NK-92 treated with Interleukin-12 subunit alpha and Interleukin-12 subunit beta, amount 100 ng/mL, for 24 hours (cell line): ENCODE data around the gene UROD.

Source experiments
- DNase-seq: peaks from one replicate; lab custom pipeline; 2025; lab: John Stamatoyannopoulos, UW

The UROD gene

DNA sequence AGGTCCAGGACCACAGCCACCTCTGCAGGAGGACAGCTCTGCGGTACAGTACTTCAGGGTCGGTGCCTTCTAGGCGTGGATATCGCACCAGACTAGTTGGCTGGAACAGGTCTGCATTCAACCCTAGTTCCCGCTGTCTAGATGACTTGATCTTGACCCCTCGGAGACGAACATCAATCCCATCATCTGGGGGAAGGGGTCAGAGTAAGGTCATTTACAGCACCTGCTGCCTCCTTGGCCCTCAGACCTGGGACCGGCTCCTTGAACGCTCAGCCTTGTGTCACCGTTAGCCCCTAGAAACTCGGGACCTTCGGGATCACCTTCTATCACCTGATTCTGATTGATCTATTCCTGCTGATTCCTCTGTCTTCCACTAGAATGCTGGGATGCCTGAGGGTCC, 3.5 kb upstream of the UROD start:
- no peak for DNase-seq

DNA sequence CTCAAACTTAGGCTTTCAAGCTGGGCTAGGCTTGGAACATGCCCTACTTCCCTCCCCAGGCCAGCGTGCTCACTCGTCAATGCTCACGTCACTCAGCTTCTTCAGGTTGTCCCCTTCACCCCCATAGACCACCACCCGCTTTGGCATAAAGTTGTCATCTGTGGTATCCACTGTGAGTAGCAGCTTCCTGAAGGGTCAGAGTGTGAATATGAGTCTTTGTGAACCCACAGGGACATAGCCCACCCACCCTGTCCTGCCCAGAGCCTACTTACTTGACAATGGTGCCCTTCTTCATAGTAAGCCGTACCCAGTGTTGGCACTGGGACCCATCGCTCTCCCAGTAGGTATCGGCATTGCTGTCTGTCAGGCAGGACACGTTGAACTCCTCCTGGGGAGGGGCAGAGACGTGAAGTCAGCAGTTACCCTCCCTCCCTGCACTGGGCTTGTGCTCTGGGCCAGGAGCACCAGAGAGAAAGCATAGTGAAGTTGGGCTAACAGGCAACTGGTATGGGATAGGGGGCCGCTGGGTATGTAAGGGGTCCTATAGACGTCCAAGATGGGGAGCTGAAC, 2.7 kb upstream of the UROD start:
- DNase-seq, result no peak

DNA sequence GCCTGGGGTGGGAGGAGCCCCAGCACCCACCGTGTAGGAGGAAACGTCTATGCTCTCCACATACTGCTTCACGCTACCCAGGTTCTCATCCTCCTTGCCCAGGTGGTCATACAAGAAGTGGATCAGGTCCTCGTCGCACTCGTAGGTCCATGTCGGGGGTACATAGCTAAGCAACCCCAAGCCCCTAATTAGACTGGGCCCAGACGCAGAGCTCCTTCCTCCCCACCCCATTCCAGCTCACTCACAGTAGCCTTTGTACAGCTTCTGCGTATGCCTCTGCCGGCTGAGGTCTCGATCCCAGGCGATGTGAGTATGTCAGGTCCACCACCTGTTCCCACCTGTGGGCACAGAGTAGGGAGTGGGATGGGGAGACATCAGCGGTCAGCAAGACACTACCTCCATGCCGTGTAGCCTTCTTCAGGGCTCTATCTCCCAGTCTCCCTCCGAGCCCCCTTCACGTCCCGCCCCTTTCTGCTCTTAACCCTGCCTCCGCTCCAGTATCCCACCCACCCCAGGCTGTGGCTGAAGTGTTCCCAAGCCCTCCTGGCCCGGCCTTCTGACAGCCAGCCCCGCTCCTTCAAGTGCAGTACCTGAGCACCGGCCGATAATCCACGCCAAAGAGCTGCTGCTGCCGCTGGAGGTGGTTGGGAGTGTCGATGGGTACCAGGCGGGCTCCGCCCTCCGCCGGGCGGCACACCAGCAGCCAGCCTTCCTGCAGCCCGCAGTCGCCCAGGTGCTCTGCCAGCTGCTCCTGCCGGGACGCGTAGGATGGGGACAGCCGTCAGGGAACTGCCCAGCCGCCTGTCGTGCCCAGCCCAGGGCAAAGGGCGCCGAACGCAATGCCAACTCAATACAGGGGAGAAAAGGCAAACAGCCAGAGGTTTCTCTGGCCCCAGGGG, 1.8 kb upstream of the UROD start:
- DNase-seq, result no peak

DNA sequence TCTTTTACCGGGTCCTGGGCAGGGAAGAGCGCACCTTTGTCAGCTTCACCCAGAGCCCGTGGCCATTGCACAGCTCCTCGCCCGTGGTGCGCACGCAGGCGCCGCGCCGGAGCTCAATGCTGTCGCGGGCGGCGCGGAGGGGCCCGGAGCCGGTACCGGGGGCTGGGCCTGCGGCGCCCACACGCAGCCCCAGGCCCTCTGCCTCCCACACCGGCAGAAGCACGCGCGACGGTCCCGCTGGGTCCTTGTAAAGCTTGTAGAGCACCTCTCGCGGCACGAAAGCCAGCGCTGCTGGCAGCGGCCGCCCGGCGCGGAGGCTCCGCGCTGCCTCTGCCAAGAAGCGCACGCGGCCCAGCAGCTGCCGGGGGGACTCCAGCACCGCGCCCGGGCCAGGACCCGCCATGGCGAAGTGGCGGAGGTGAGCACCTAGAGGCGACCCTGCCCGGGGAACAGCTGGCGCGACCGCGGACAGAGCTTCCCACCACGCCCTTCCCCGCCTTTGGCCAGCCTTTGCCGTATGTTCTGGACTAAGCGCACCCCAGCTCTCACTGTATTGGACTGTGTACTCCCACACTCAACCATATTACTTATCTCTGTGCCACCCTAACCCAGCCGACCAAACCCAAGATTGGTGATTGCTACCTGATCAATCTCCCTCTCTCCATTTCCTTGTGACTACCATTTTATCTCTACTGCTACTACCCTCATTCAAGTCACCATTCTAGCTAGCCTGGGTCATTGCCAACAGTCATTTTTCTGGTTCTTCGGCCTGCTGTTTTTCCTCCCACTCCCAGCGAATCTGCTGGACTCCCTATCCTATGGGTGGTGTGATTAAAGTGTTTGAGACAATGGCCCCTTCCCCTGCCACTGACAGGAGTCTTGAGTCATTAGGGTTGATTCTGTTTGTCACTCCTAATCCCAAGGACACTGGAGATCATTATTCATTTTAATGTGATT, 921 bp upstream of the UROD start, which contains the start of gene HECTD3:
Gene HECTD3, minus strand, starts transcription at position 470 of the 957 bp plus-strand sequence. Its CDS starts 67 bp downstream, at position 403.
- peak; percentile 68 for DNase-seq

DNA sequence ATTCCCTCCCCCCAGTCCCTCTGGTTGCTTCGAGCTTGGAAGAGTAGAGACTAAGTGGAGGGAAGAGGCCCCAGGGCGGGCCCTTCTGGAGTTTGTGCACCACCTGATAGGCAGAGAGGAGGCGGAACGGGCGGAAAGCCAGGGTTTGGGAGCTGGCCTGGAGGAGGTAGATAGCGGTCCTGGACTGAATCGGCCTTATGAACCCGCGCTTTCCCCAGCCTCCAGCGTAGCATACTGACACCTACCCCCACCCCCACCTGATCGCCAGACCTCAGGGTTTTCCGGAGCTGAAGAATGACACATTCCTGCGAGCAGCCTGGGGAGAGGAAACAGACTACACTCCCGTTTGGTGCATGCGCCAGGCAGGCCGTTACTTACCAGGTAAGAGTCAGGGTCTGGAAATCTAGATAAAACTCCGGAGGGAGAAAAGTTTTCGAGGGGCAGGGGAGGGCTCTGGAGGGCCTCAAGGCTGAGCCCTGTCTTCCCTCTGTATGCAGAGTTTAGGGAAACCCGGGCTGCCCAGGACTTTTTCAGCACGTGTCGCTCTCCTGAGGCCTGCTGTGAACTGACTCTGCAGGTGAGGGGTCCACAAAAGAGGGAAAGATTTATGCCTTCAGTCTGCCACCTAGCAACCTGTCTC, 705 bp downstream of the UROD start:
- no peak for DNase-seq

DNA sequence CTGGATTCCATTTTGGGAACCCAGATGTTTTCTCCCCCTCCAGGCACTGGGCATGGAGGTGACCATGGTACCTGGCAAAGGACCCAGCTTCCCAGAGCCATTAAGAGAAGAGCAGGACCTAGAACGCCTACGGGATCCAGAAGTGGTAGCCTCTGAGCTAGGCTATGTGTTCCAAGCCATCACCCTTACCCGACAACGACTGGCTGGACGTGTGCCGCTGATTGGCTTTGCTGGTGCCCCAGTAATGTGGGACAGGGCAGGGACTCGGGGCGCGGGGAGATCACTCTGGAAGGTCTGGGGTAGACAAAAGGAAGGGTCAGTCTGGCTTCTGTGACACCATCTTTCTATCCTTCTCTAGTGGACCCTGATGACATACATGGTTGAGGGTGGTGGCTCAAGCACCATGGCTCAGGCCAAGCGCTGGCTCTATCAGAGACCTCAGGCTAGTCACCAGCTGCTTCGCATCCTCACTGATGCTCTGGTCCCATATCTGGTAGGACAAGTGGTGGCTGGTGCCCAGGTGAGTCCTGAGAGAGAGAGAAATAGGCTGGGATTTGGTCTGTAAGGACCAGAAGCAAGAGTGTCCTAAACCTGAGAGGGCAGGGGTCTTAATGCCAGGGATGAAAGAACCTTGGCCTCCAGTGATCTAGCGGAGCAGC, 1.6 kb downstream of the UROD start:
- no peak for DNase-seq

DNA sequence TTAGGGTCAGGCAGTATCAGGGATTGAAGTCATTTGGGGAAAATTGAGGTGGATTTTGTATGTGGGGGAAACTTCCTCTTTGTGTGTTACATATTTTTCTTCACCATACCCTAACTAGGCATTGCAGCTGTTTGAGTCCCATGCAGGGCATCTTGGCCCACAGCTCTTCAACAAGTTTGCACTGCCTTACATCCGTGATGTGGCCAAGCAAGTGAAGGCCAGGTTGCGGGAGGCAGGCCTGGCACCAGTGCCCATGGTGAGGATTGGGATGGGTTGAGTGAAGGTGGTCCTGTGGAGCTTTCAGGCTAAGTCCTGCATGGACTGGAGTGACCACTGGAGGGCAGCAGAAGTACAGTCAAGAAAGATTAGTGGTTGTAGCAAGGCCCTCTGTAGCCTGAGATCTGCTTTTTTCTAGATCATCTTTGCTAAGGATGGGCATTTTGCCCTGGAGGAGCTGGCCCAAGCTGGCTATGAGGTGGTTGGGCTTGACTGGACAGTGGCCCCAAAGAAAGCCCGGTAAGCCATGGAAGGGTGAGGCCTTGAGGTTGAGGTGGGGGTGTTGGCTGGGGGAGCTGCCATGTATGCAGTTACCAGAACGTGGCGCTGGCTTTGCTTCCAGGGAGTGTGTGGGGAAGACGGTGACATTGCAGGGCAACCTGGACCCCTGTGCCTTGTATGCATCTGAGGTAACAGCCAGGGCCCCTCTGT, 2.4 kb downstream of the UROD start:
- DNase-seq, result peak; percentile 45

DNA sequence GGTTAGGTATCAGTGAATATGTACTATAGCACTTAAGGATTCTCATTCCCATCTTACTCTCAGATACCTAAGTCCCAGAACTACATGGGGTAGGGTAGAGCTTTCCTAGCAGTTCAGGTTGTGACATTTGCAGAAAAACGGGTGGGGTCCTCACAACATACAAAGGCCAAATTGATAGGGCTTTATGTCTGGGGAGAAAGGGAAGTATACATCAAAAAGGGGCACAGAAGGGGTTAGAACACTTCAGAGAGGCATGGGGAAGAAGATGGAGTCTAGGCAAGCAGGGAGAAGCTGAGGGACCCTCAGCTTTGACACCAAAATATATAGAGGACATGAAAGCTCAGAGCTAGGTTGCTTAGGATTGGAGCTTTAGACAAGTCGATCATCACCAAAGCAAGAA, 3.6 kb downstream of the UROD start:
- no peak for DNase-seq

DNA sequence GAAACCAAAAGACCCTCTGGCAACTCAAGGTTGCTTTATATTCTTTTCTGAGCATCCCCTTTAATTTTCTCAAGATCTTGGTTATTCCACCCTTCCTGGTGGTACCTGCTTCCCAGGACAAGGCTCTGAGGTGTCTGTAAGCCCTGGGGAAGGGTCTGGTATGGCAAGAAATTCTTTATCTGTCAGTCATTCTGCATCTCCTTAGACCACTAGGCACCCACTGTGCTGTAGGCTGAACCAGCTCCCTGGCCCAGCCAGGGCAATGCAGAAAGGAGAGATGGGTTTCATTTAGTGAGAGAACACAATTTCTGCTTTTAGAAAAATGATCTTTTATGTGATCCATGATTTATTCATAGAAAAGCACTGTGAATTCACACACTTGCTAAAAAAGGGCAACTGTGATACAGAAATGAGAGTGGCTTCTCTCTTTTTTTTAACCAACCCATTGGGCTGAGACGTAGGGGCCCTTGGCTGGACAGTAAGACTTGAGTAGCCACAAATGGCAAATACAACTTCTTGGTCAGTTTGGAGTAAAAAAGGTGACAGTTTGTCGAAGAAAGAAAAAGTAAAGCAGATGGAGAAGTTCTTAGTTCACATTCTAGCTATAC, 4.1 kb downstream of the UROD start:
- DNase-seq, result no peak

DNA sequence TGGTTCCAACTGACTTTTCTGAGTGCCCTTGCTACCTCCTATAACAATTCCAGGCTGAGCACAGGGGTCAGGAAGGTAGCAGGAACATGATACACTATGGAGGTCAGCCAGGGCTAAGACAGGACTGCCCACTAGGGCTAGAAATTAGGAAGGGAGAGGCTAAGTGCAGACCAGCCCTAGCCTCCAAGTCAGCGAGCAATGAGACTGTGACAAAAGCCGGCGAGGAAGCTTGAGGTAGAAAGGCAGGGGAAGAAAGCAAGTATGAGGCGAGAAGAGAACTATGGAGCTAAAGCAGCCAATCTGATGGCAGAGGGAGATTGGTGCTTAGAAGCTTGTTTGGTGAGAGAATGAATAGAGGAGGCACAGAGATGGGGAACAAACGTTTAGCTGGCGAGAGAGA, 4.7 kb downstream of the UROD start:
- no peak for DNase-seq

DNA sequence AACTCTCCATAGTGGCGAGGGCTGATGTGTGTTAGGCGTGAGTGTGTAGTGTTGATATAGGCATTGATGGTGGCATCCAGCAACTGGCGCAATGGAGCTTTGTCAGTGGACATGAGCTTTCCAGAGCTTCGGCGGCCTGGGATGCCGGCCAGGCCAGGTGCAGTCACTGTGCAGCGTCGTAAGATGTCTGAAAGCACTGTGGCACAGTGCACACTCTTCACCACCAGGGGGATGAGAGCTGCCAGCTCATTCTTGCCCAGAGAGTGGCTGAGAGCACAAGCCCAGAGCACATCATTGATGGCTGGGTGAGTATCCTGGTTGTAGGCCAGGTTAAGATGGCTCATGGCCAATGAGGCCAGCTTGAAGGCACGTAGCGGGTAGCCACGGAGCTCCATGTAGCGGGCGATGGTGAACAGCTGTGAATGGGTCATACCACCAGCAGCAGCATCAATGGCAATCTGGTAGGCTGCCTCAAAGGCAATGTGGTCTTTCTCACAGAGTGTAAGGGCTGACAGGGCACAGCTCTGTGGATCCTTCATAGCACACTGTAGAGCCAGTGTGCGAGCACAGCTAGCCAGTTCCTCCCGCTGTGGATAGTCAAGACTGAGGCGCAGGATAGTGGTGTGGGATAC, 6.7 kb downstream of the UROD start:
- no peak for DNase-seq

DNA sequence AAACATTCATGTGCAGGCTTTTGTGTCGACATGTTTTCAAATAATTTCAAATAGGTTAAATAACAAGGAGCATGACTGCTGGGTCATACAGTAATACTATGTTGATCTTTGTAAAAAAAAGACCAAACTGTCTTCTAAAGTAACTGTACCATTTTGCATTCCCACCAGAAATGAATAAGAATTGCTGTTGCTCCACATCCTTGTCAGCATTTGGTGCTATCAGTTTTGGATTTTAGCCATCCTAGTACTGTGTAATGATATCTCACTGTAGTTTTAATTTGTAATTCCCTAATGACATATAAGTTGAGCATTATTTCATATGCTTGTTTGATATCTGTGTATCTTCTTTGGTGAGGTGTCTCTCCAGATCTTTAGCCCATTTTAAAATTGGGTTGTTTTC, 11.6 kb downstream of the UROD start:
- no peak for DNase-seq

DNA sequence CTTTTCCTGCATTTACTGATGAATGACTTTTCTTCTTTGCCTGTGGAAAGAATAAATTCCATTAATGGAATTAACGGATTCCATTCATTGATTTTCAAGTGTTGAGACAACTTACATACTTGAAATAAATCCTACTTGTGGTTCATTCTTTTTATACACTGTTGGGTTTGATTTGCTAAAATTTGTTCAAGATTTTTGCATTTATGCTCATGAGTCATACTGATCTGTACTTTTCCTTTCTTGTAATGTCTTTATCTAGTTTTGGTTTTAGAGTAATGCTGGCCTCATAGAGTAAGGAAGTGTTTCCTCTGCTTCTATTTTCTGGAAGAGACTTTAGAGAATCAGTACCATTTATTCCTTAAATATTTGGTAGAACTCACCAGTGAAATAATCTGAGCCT, 14.4 kb downstream of the UROD start:
- DNase-seq, result no peak

DNA sequence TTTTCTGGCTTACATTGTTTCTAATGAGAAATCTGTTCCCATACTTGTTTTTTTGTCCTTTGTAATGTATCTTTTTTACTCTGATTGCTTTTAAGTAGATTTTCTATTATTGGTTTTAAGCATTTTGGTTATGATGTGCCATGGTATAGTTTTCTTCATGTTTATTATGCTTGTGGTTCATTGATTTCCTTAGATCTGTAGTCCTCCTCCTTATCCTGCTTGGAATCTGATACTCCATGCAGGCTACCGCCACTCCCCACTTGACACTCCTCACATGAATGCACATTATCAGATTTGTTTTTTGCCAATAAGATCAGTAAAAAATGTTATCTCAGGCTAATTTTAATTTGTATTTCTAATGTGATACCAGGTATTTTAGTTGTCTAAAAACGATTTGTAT, 20.8 kb downstream of the UROD start:
- DNase-seq, result no peak

DNA sequence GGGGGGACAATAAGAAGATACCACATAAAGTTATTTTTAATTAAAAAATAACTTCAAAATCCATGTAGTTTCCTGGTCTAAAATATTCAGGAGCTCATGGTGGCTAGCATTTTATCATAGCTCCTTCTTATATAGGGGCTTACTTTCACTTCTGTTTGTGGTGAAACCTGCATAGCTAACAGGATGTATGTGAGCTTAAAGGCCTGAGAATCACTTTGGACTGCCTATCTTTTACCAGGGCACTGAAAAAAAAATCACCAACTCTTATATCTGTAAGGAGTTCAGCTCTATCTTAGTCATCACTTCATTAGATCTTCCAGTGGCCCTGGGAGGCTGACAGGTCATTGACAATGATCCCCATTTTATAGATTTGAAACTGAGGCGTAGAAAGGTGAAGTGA, 21.3 kb downstream of the UROD start:
- no peak for DNase-seq

DNA sequence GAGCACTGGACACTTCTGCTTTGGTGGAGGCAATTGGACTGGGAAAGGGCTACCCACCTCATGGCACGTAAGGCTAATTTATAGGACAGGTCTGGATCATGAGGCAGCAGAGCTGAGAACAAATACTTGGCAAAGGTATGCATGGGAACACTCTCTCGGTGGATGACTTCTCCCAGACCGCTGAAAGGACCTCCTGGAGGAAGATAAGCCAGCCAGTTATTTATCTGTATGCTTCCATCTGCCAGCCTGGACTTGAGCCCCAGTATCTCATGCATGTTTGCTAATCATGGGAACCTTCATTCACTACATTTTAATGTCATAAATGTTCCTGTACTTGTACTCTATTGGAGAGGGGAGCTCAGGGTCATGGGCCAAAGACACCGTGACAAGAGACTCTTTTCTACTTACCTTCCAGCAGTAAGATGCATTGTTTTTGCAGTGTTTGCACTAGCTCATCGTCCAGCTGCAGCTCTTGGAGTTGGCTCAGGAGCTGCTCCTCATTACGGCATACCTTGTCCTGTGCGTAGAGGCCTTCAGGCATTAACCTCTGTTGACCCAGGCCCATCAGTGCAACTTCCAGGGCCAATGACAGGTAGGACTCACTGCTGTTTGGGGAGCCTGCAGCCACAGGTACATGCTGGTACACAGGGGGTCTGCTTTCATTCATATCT, 23.7 kb downstream of the UROD start:
- DNase-seq, result no peak

DNA sequence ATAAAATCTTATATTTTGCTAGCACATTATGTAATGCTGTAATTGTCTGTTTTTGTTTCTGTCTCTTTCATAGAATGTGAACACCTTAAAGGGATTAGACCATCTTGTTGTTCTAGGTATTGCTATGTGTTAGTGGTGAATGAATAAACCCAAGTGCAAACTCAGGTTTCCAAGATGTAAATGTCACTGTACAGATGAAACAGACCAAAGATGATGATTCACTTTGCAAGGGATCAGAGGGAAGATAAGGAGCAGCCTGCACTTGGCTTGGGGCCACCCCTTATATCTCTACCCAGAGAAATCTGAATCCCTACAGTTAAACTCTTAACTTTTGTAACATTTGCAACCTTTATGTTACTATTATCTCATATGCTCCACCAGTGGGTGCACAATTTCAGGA, 25.4 kb downstream of the UROD start:
- no peak for DNase-seq

DNA sequence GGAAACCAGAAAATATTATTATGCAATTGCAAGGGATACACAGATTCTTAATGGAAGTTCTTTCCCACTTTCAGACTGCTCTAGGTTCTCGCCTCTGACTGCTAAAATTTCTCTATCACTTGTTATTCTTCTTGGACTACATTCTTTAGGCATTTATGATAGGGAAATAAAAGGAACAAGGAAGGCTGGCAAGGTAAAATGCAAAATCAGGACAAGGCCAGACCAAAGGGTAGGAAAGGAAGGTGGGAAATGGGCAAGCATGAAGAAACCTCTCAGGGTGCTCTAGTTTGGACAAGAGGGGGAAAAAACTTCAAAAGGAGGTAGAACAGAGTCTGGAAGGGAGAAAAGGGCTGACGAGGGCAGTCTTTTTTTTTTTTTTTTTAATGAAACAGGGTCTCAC, 26.2 kb downstream of the UROD start:
- no peak for DNase-seq

DNA sequence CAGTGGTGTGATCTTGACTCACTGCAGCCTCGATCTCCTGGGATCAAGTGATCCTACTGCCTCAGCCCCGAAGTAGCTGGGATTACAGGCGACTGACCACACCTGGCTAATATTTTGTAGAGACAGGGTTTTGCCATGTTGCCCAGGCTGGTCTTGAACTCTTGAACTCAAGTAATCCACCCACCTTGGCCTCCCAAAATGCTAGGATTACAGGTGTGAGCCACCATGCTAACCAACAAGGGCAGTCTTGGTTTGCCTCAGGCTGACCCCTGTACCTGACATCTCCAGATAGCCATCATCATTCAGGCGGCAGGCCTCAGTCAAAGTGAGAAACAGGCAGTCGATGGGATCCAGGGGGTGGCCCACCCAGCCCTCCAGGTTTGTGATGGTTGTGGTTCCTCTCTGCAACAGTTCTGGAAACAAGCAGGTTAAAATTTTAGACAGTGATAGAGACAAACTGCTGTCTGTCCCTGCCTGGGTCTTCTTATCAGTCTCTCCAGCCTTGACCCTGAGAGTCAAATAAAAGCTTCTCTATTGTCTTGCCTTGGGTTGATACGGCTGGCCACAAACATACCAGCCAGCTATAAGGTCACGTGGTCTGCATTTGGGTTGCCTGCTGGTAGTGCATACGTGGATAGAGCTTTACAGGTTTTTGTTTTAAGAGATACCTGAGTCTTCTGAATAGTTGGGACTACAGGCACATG, 26.8 kb downstream of the UROD start:
- no peak for DNase-seq
